DOHH2 (cell line): ENCODE results near the gene UPF1.

Source experiments
- EZH2phosphoT487 ChIP-seq: fragments of 200-600 bp; sonication (generic); IDR thresholded peaks from 2 replicates; pipeline ENCODE4 v1.6.1; 2017; ENCODE audit warnings: borderline replicate concordance, mild to moderate bottlenecking, antibody characterized with exemption, low read length, moderate library complexity, mixed read lengths
- TF ChIP-seq, protein P1 (sequence below): fragments of 200-600 bp; sonication (generic); IDR thresholded peaks from one replicate; pipeline ENCODE4 v1.5.1; 2014; ENCODE audit warnings: antibody characterized with exemption, mild to moderate bottlenecking, low read depth, low read length; ENCODE audit not compliant: poor library complexity, severe bottlenecking

DNA sequence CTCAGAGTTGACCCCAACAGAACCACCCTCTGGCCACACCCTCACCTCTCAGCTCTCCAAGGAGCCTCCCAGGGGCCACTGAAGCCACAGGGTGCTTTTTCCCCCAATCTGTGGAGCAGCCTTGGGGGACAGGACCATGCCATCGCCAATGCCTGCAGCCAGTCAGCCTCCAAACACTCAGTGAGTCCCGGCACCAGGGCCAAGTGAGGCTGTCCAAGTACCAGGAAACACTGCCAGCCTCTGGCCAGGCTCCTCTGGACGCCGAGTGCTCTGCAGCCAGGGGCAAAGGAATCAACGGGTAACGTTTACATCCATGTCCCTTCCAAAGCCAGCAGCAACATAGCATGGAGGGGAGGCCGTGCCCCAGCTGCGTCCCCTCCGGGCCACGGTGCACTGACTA lies 31.1 kb upstream of the UPF1 start:
- TF ChIP-seq, protein P1, sequence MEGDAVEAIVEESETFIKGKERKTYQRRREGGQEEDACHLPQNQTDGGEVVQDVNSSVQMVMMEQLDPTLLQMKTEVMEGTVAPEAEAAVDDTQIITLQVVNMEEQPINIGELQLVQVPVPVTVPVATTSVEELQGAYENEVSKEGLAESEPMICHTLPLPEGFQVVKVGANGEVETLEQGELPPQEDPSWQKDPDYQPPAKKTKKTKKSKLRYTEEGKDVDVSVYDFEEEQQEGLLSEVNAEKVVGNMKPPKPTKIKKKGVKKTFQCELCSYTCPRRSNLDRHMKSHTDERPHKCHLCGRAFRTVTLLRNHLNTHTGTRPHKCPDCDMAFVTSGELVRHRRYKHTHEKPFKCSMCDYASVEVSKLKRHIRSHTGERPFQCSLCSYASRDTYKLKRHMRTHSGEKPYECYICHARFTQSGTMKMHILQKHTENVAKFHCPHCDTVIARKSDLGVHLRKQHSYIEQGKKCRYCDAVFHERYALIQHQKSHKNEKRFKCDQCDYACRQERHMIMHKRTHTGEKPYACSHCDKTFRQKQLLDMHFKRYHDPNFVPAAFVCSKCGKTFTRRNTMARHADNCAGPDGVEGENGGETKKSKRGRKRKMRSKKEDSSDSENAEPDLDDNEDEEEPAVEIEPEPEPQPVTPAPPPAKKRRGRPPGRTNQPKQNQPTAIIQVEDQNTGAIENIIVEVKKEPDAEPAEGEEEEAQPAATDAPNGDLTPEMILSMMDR: no peak
- no peak for TF ChIP-seq EZH2phosphoT487
